B cell (primary cell): ENCODE data around the gene IRF2BPL. TPM values are rescaled to one million over a fixed set of nuclear protein-coding genes. Genes with fewer than 3 reads are reported as not detected.

Source experiments
- ATAC-seq: fragments of 200-7000 bp; cut with Tn5 transposase; one replicate; pipeline ENCODE4 v1.10.0; 2021; ENCODE audit warnings: low read depth, mild to moderate bottlenecking, moderate number of reproducible peaks, moderate library complexity
- CTCF ChIA-PET: fragments of 350-600 bp; sonication (Branson Sonifier 250); formaldehyde crosslinking; loops from one replicate; lab custom pipeline; 2021; ENCODE audit warnings: antibody characterized with exemption, inconsistent platforms; lab: Charles Lee
- POLR2A ChIA-PET: fragments of 350-600 bp; sonication (Branson Sonifier 250); formaldehyde crosslinking; loops from one replicate; lab custom pipeline; 2021; ENCODE audit warnings: antibody characterized with exemption; lab: Charles Lee
- DNase-seq: peaks from one replicate; pipeline ENCODE4 v3.0.0; 2013
- H2AFZ ChIP-seq: 2 replicates; pipeline ENCODE4 v1.6.1; 2012; ENCODE audit warnings: mild to moderate bottlenecking, low read depth, low read length; ENCODE audit not compliant: insufficient read depth, poor library complexity, severe bottlenecking
- H3K27ac ChIP-seq, 2 donors: 1 replicate in 1 of 2; 2 replicates in 1 of 2; pipeline ENCODE4 v1.5.1; 2012 to 2013; ENCODE audit warnings: low read length in 2 of 2, mild to moderate bottlenecking in 2 of 2, moderate library complexity in 1 of 2
- H3K27me3 ChIP-seq, 4 experiments: fragments of 200-600 bp in 1 of 4; sonication (generic) in 1 of 4; replicated peaks in 1 of 4; 1 replicate in 2 of 4; 2 replicates in 2 of 4; pipeline versions ENCODE4 v1.6.1 to v1.7.0; 2013 to 2016; ENCODE audit warnings: low read length in 3 of 4, mild to moderate bottlenecking in 2 of 4, mixed read lengths in 1 of 4, moderate library complexity in 1 of 4; ENCODE audit not compliant: insufficient read depth in 4 of 4, control insufficient read depth in 3 of 4; ENCODE audit errors: control extremely low read depth in 1 of 4
- H3K36me3 ChIP-seq, 2 experiments: replicated peaks in 1 of 2; 1 replicate in 1 of 2; 2 replicates in 1 of 2; pipeline versions ENCODE4 v1.6.1 to v1.7.1; 2013; ENCODE audit warnings: low read length in 1 of 2; ENCODE audit not compliant: insufficient read depth in 2 of 2, control insufficient read depth in 1 of 2; ENCODE audit errors: control extremely low read depth in 1 of 2, extremely low read depth in 1 of 2
- H3K4me1 ChIP-seq, 2 donors: fragments of 200-600 bp in 1 of 2; sonication (generic) in 1 of 2; 1 replicate in 1 of 2; 2 replicates in 1 of 2; pipeline versions ENCODE4 v1.5.1 to v1.6.1; 2013 to 2017; ENCODE audit warnings: low read length in 2 of 2; ENCODE audit not compliant: control insufficient read depth in 2 of 2, insufficient read depth in 2 of 2
- H3K4me2 ChIP-seq: replicated peaks from 2 replicates; pipeline ENCODE3; 2012; ENCODE audit warnings: mild to moderate bottlenecking, low read depth, low read length; ENCODE audit not compliant: poor library complexity, severe bottlenecking
- H3K4me3 ChIP-seq, 5 experiments: fragments of 200-600 bp in 1 of 5; sonication (generic) in 1 of 5; 1 replicate in 3 of 5; 2 replicates in 2 of 5; pipeline versions ENCODE4 v1.5.1 to v1.7.0; 2011 to 2016; ENCODE audit warnings: low read length in 4 of 5, mild to moderate bottlenecking in 4 of 5, low read depth in 2 of 5, control low read depth in 1 of 5, moderate library complexity in 1 of 5; ENCODE audit not compliant: insufficient read depth in 1 of 5; ENCODE audit errors: control extremely low read depth in 1 of 5, extremely low read depth in 1 of 5
- H3K79me2 ChIP-seq: fragments of 200-600 bp; sonication (generic); one replicate; pipeline ENCODE4 v1.6.0; 2016; ENCODE audit warnings: low read length; ENCODE audit not compliant: control insufficient read depth, insufficient read depth
- H3K9ac ChIP-seq: fragments of 200-600 bp; sonication (generic); 2 replicates; pipeline ENCODE4 v1.6.1; 2017; ENCODE audit warnings: mild to moderate bottlenecking, low read length, moderate library complexity
- H3K9me3 ChIP-seq, 3 donors: one replicate each; pipeline versions ENCODE4 v1.6.1 to v1.7.1; 2013; ENCODE audit warnings: low read length in 2 of 3; ENCODE audit not compliant: control insufficient read depth in 2 of 3, insufficient read depth in 1 of 3; ENCODE audit errors: control extremely low read depth in 1 of 3
- H4K20me1 ChIP-seq: 2 replicates; pipeline ENCODE4 v1.6.0; 2012; ENCODE audit warnings: mild to moderate bottlenecking, low read length; ENCODE audit not compliant: insufficient read depth, control insufficient read depth, poor library complexity, severe bottlenecking
- H3K27ac Mint-ChIP-seq: one replicate; pipeline ENCODE4 v1.8.0; 2021; ENCODE audit warnings: mixed read lengths
- H3K27me3 Mint-ChIP-seq: one replicate; pipeline ENCODE4 v1.8.0; 2021; ENCODE audit warnings: mixed read lengths
- H3K4me1 Mint-ChIP-seq: one replicate; pipeline ENCODE4 v1.8.0; 2021; ENCODE audit warnings: mixed read lengths
- H3K4me3 Mint-ChIP-seq: one replicate; pipeline ENCODE4 v1.8.0; 2021; ENCODE audit warnings: mixed read lengths
- H3K9me3 Mint-ChIP-seq: one replicate; pipeline ENCODE4 v1.8.0; 2022; ENCODE audit warnings: mixed read lengths; ENCODE audit not compliant: insufficient read depth
- CTCF ChIP-seq: fragments of 200-600 bp; IDR thresholded peaks from one replicate; pipeline ENCODE4 v1.8.0; 2022; ENCODE audit warnings: antibody characterized with exemption, mild to moderate bottlenecking
- EZH2 ChIP-seq: IDR thresholded peaks from 2 replicates; pipeline ENCODE4 v1.6.1; 2012; ENCODE audit warnings: borderline replicate concordance, low read depth, mild to moderate bottlenecking, moderate library complexity, low read length; ENCODE audit not compliant: insufficient read depth, poor library complexity, severe bottlenecking
- WGBS: methylation state at CpG from one replicate; pipeline ENCODE4 v1.1.5; 2013; ENCODE audit warnings: missing lambda C conversion rate; ENCODE audit not compliant: insufficient coverage; 5-methylcytosine and 5-hydroxymethylcytosine counted together
- intact Hi-C: fragments of 100-400 bp; cut with micrococcal nuclease; formaldehyde crosslinking; loops from one replicate; pipeline ENCODE4 v1.10.0; 2022
- polyA plus RNA-seq: library from polyadenylated mRNA; depleted of rRNA; stranded (reverse); fragments of >200 nt; gene quantifications from 2 replicates; pipeline ENCODE4 v1.2.3, GENCODE V29; 2012
- total RNA-seq, 2 donors: library from RNA; stranded (reverse); fragments of 120-200 nt in 1 of 2; gene quantifications; 1 replicate in 1 of 2; 2 replicates in 1 of 2; pipeline versions ENCODE4 v1.2.3 to v1.2.4, GENCODE V29; 2013 to 2022

Gene IRF2BPL
- total and polyA plus RNA-seq, 2 donors (not counting 1 experiment from before 2014, with no cell fraction given), result 27.9 to 34.0 TPM

- Mint-ChIP-seq H3K4me3 (no peak overlapping the region), H3K27ac (no peak overlapping the region), H3K4me1 (peaks cover 6% of the 10 kb centered on the region), H3K9me3 (no peaks in the 10 kb centered on the region), H3K27me3 (no peaks in the 10 kb centered on the region)
- CTCF ChIA-PET, result interaction anchor here (1.4 kb wide), 1 partner anchor 131 kb away, joined by 3 read pairs; no protein-coding TSS in a partner anchor
- Histone ChIP-seq H3K79me2 (no peaks in the 10 kb centered on the region), H3K27ac (no peak overlapping the region), H4K20me1 (no peaks in the 10 kb centered on the region), H3K9me3 (no peaks in the 10 kb centered on the region), H3K4me1 (peaks cover 1 to 4% of the 10 kb centered on the region in 2 donors), H3K27me3 (peaks cover 0 to 5% (median 0%) of the 10 kb centered on the region in 4 experiments), H2AFZ (no peak overlapping the region), H3K4me2 (no peak overlapping the region), H3K36me3 (no peaks in the 10 kb centered on the region), H3K9ac (no peak overlapping the region), H3K4me3 (no peak overlapping the region)
- no peak for ATAC-seq
- TF ChIP-seq EZH2, result no peak
- no peak for TF ChIP-seq CTCF
- DNase-seq, result no peak
- POLR2A ChIA-PET, result interaction anchor here (0.7 kb wide), 1 partner anchor 44 kb away, joined by 4 read pairs; no protein-coding TSS in a partner anchor
- WGBS, result 83% methylated on average over 2 of the region's 9 CpGs
- intact Hi-C loops, result no loop called here
Measured at GRCh38 chr14:77006132-77006531, 22.4 kb downstream of the IRF2BPL start.

GRCh38 chr14:77005559-77005958, 22.9 kb downstream of the IRF2BPL start:
- Histone ChIP-seq H3K4me3 (no peak overlapping the region), H3K27ac (no peak overlapping the region), H3K9me3 (no peaks in the 10 kb centered on the region), H4K20me1 (no peaks in the 10 kb centered on the region), H3K4me2 (no peak overlapping the region), H3K79me2 (no peaks in the 10 kb centered on the region), H3K4me1 (peaks cover 7 to 9% of the 10 kb centered on the region in 2 donors), H3K9ac (no peak overlapping the region), H2AFZ (no peak overlapping the region), H3K36me3 (no peaks in the 10 kb centered on the region), H3K27me3 (peaks cover 0 to 5% (median 0%) of the 10 kb centered on the region in 4 experiments)
- ATAC-seq, result no peak
- TF ChIP-seq EZH2 (no peak), CTCF (no peak)
- Mint-ChIP-seq H3K9me3 (no peaks in the 10 kb centered on the region), H3K27ac (no peak overlapping the region), H3K4me1 (peaks cover 12% of the 10 kb centered on the region), H3K27me3 (no peaks in the 10 kb centered on the region), H3K4me3 (no peak overlapping the region)
- CTCF ChIA-PET, result interaction anchor here (1.4 kb wide), 1 partner anchor 130 kb away, joined by 3 read pairs; no protein-coding TSS in a partner anchor
- DNase-seq, result no peak
- WGBS, result 100% methylated on average over 1 of the region's 3 CpGs
- intact Hi-C loops, result no loop called here
- POLR2A ChIA-PET, result interaction anchor here (0.7 kb wide), 1 partner anchor 43 kb away, joined by 4 read pairs; no protein-coding TSS in a partner anchor
